ENCODE data around the gene TRMT5. TPM values are rescaled to one million over a fixed set of nuclear protein-coding genes. Genes with fewer than 3 reads are reported as not detected.
A peak's percentile ranks its signal among the peaks of the same experiment; 100 is the strongest.

Gene TRMT5
- total and polyA plus RNA-seq, 7 donors: 5.7 to 26.0 (median 11.2) TPM

GRCh38 chr14:60975551-60975950 is 5.3 kb downstream of the TRMT5 start:
- DNase-seq (no peak), ATAC-seq (no peak)
- TF ChIP-seq, protein P1, sequence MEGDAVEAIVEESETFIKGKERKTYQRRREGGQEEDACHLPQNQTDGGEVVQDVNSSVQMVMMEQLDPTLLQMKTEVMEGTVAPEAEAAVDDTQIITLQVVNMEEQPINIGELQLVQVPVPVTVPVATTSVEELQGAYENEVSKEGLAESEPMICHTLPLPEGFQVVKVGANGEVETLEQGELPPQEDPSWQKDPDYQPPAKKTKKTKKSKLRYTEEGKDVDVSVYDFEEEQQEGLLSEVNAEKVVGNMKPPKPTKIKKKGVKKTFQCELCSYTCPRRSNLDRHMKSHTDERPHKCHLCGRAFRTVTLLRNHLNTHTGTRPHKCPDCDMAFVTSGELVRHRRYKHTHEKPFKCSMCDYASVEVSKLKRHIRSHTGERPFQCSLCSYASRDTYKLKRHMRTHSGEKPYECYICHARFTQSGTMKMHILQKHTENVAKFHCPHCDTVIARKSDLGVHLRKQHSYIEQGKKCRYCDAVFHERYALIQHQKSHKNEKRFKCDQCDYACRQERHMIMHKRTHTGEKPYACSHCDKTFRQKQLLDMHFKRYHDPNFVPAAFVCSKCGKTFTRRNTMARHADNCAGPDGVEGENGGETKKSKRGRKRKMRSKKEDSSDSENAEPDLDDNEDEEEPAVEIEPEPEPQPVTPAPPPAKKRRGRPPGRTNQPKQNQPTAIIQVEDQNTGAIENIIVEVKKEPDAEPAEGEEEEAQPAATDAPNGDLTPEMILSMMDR (IDR thresholded peaks at IDR 0.05): no peak
- no peaks in the 10 kb centered on the region for H3K9me3 ChIP-seq
- H3K27ac ChIP-seq: peak overlapping the region; percentile 21
- H3K4me1 ChIP-seq: peaks cover 48% of the 10 kb centered on the region
- H3K36me3 ChIP-seq (ENCODE audit: insufficient read depth in 1 of 2, low read depth in 1 of 2): peaks cover 0 to 53% of the 10 kb centered on the region in 2 donors
- no peak overlapping the region for H3K4me3 ChIP-seq
- 11 to 36% (median 18%) methylated on average over 2 of the region's 2 CpGs for WGBS, 3 donors
- intact Hi-C loops (cut with DNase I): loop anchor here in 1 of 2 donors (5.0 kb wide), 1 partner anchor 323 kb away; no protein-coding TSS in a partner anchor
- H3K27me3 ChIP-seq (ENCODE audit: insufficient read depth in 3 of 3, low read length in 2 of 3): no peaks in the 10 kb centered on the region

- peak; percentile 65 to 95 (median 84) for ATAC-seq
- DNase-seq: no peak
- Histone ChIP-seq H3K27ac (peak overlapping the region; percentile 28), H3K36me3 (ENCODE audit: insufficient read depth in 1 of 2, low read depth in 1 of 2) (peaks cover 0 to 49% of the 10 kb centered on the region in 2 donors), H3K4me3 (no peak overlapping the region), H3K27me3 (ENCODE audit: insufficient read depth in 3 of 3, low read length in 2 of 3) (no peaks in the 10 kb centered on the region), H3K4me1 (peaks cover 47% of the 10 kb centered on the region), H3K9me3 (no peaks in the 10 kb centered on the region)
- TF ChIP-seq, protein P1 (IDR thresholded peaks at IDR 0.05): no peak
- intact Hi-C loops (cut with DNase I): no loop called here
- WGBS, 3 donors: 40 to 57% (median 43%) methylated on average over 6 of the region's 6 CpGs
Measured at GRCh38 chr14:60974090-60974651, 6.7 kb downstream of the TRMT5 start.

GRCh38 chr14:60973070-60973469 is 7.8 kb downstream of the TRMT5 start:
- H3K4me3 ChIP-seq: no peak overlapping the region
- intact Hi-C loops (cut with DNase I): no loop called here
- 95 to 98% (median 97%) methylated on average over 3 of the region's 3 CpGs for WGBS, 3 donors
- no peak for DNase-seq
- peaks cover 50% of the 10 kb centered on the region for H3K4me1 ChIP-seq
- H3K9me3 ChIP-seq: no peaks in the 10 kb centered on the region
- ATAC-seq: peak in 2 of 4 donors; percentile 4 to 16
- H3K36me3 ChIP-seq (ENCODE audit: insufficient read depth in 1 of 2, low read depth in 1 of 2): peaks cover 0 to 41% of the 10 kb centered on the region in 2 donors
- H3K27ac ChIP-seq: peak overlapping the region; percentile 28
- H3K27me3 ChIP-seq (ENCODE audit: insufficient read depth in 3 of 3, low read length in 2 of 3): no peaks in the 10 kb centered on the region
- TF ChIP-seq, protein P1 (IDR thresholded peaks at IDR 0.05): no peak

DNA sequence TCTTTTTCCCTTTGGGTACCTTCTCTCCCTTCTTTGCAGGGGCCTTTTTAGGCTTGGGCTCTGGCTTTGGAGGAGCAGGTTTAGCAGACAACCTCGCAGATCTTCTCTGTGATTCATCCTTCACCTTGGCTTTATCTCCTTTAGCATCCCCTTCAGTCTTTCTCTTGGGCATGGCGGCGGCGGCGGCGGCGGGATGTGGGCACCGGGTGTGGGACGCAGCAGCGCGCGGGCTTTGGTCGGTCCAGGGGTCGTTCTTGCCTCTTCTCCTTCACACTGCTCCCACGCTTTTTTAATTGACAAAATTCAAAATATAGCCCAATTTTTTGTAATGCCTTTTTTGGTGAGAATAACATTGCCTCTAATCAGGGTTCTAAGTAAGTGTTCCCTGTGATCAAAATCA is 8.6 kb downstream of the TRMT5 start:
- 97% methylated on average over 15 of the region's 15 CpGs for WGBS, 3 donors
- H3K27ac ChIP-seq: no peak overlapping the region
- no peaks in the 10 kb centered on the region for H3K27me3 ChIP-seq (ENCODE audit: insufficient read depth in 3 of 3, low read length in 2 of 3)
- intact Hi-C loops (cut with DNase I): no loop called here
- H3K4me1 ChIP-seq: peaks cover 52% of the 10 kb centered on the region
- no peaks in the 10 kb centered on the region for H3K9me3 ChIP-seq
- ATAC-seq (no peak), DNase-seq (no peak)
- no peak overlapping the region for H3K4me3 ChIP-seq
- peaks cover 0 to 39% of the 10 kb centered on the region in 2 donors for H3K36me3 ChIP-seq (ENCODE audit: insufficient read depth in 1 of 2, low read depth in 1 of 2)
- TF ChIP-seq, protein P1 (IDR thresholded peaks at IDR 0.05): no peak

- H3K4me1 ChIP-seq: peaks cover 53% of the 10 kb centered on the region
- H3K27ac ChIP-seq: peak overlapping the region; percentile 20
- H3K27me3 ChIP-seq (ENCODE audit: insufficient read depth in 3 of 3, low read length in 2 of 3): no peaks in the 10 kb centered on the region
- H3K36me3 ChIP-seq (ENCODE audit: insufficient read depth in 1 of 2, low read depth in 1 of 2): peaks cover 0 to 30% of the 10 kb centered on the region in 2 donors
- WGBS, 3 donors: 39 to 41% (median 40%) methylated on average over 2 of the region's 2 CpGs
- TF ChIP-seq, protein P1 (IDR thresholded peaks at IDR 0.05): no peak
- DNase-seq (no peak), ATAC-seq (no peak)
- no peak overlapping the region for H3K4me3 ChIP-seq
- no peaks in the 10 kb centered on the region for H3K9me3 ChIP-seq
- intact Hi-C loops (cut with DNase I): no loop called here
Measured at GRCh38 chr14:60971271-60971670, 9.6 kb downstream of the TRMT5 start.
